GM21576 (cell line): ENCODE data around the gene ZNHIT3.
"Not testable (repeated sequence)": the region's sequence is repeated elsewhere in the genome, so short reads cannot be mapped to it uniquely, and the experiment has no call there.

Experiments
- ATAC-seq: cut with Tn5 transposase; IDR thresholded peaks from one replicate; pipeline ENCODE4 v1.9.1; 2021; ENCODE audit warnings: mild to moderate bottlenecking, moderate library complexity; ENCODE audit not compliant: unreplicated experiment

Gene ZNHIT3

GRCh38 chr17:36486204-36487194, at the start of gene ZNHIT3:
ZNHIT3 (plus strand) TSS chr17:36486681; CDS start chr17:36486700, 19 bp downstream.
- ATAC-seq: peak; percentile 92

- not testable (repeated sequence) for ATAC-seq
Observed at GRCh38 chr17:36441792-36442191, 44.7 kb upstream of the ZNHIT3 start.

- ATAC-seq: no peak
Observed at GRCh38 chr17:36443777-36444176, 42.7 kb upstream of the ZNHIT3 start.

GRCh38 chr17:36449997-36450396, 36.5 kb upstream of the ZNHIT3 start:
- ATAC-seq: not testable (repeated sequence)

- ATAC-seq: not testable (repeated sequence)
Observed at GRCh38 chr17:36452888-36453287, 33.6 kb upstream of the ZNHIT3 start.

GRCh38 chr17:36457701-36458100, 28.8 kb upstream of the ZNHIT3 start:
- not testable (repeated sequence) for ATAC-seq

GRCh38 chr17:36459045-36459444, 27.4 kb upstream of the ZNHIT3 start:
- no peak for ATAC-seq

GRCh38 chr17:36459601-36460000, 26.9 kb upstream of the ZNHIT3 start:
- no peak for ATAC-seq

- no peak for ATAC-seq
Observed at GRCh38 chr17:36460265-36460937, 26.1 kb upstream of the ZNHIT3 start.

- no peak for ATAC-seq
Observed at GRCh38 chr17:36461330-36462110, 25.0 kb upstream of the ZNHIT3 start.

- ATAC-seq: no peak
Observed at GRCh38 chr17:36463916-36464764, 22.3 kb upstream of the ZNHIT3 start.

GRCh38 chr17:36464765-36465088, 21.8 kb upstream of the ZNHIT3 start:
- ATAC-seq: no peak

- ATAC-seq: no peak
Observed at GRCh38 chr17:36468903-36469635, 17.4 kb upstream of the ZNHIT3 start.

GRCh38 chr17:36469733-36470132, 16.7 kb upstream of the ZNHIT3 start:
- ATAC-seq: no peak

- no peak for ATAC-seq
Observed at GRCh38 chr17:36470499-36470898, 16.0 kb upstream of the ZNHIT3 start.

- ATAC-seq: no peak
Observed at GRCh38 chr17:36474571-36474970, 11.9 kb upstream of the ZNHIT3 start.

GRCh38 chr17:36475346-36475970, 11.0 kb upstream of the ZNHIT3 start:
- ATAC-seq: no peak

- ATAC-seq: no peak
Observed at GRCh38 chr17:36481829-36482228, 4.7 kb upstream of the ZNHIT3 start.
